Thyroid gland (tissue), 4 donors: Measurements from ENCODE around the gene CANX.

Experiments used
- POLR2A ChIP-seq, 2 donors: fragments of 450-650 bp; IDR thresholded peaks; one replicate each; pipeline ENCODE4 v1.6.1; 2017; ENCODE audit warnings: antibody characterized with exemption in 2 of 2, mild to moderate bottlenecking in 2 of 2, moderate library complexity in 1 of 2
- TF ChIP-seq, protein P1 (sequence below), 6 experiments: fragments of 200-600 bp in 3 of 6; fragments of 450-650 bp in 3 of 6; sonication (generic) in 3 of 6; IDR thresholded peaks; one replicate each; pipeline ENCODE4 v1.5.1; 2016 to 2019; ENCODE audit warnings: antibody characterized with exemption in 6 of 6, mild to moderate bottlenecking in 2 of 6, inconsistent platforms in 1 of 6, moderate library complexity in 1 of 6

DNA sequence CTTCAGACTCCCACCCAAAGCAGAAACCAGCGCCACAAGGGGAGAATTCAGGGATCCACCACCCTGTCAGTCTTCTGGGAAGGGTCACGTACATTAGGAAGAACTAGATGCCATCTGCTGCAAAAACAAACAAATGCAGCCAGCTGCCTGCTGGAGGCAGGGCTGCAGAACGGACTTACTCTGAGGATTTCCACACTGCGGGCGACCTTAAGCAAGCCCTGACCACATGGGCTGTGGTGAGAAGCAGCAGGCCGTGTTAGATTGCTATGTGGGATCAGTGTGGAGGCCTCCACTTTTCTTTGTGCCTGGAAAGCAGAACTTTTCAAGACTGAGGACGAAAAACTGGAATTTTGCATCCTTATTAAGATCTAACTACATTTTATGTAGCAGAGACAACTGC lies 81.6 kb downstream of the CANX start:
- TF ChIP-seq, protein P1, sequence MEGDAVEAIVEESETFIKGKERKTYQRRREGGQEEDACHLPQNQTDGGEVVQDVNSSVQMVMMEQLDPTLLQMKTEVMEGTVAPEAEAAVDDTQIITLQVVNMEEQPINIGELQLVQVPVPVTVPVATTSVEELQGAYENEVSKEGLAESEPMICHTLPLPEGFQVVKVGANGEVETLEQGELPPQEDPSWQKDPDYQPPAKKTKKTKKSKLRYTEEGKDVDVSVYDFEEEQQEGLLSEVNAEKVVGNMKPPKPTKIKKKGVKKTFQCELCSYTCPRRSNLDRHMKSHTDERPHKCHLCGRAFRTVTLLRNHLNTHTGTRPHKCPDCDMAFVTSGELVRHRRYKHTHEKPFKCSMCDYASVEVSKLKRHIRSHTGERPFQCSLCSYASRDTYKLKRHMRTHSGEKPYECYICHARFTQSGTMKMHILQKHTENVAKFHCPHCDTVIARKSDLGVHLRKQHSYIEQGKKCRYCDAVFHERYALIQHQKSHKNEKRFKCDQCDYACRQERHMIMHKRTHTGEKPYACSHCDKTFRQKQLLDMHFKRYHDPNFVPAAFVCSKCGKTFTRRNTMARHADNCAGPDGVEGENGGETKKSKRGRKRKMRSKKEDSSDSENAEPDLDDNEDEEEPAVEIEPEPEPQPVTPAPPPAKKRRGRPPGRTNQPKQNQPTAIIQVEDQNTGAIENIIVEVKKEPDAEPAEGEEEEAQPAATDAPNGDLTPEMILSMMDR (IDR thresholded peaks at IDR 0.05) = no peak
- no peak for TF ChIP-seq POLR2A (IDR thresholded peaks at IDR 0.05)
